Measurements from ENCODE around the gene C19orf25. TPM values are rescaled to one million over a fixed set of nuclear protein-coding genes. Genes with fewer than 3 reads are reported as not detected.

Gene C19orf25
- total and polyA plus RNA-seq, 9 of the 15 experiments (the other 6 are each of a cell fraction or from before 2014, with no cell fraction given) = 0.79 to 96.0 (median 36.1) TPM

DNA sequence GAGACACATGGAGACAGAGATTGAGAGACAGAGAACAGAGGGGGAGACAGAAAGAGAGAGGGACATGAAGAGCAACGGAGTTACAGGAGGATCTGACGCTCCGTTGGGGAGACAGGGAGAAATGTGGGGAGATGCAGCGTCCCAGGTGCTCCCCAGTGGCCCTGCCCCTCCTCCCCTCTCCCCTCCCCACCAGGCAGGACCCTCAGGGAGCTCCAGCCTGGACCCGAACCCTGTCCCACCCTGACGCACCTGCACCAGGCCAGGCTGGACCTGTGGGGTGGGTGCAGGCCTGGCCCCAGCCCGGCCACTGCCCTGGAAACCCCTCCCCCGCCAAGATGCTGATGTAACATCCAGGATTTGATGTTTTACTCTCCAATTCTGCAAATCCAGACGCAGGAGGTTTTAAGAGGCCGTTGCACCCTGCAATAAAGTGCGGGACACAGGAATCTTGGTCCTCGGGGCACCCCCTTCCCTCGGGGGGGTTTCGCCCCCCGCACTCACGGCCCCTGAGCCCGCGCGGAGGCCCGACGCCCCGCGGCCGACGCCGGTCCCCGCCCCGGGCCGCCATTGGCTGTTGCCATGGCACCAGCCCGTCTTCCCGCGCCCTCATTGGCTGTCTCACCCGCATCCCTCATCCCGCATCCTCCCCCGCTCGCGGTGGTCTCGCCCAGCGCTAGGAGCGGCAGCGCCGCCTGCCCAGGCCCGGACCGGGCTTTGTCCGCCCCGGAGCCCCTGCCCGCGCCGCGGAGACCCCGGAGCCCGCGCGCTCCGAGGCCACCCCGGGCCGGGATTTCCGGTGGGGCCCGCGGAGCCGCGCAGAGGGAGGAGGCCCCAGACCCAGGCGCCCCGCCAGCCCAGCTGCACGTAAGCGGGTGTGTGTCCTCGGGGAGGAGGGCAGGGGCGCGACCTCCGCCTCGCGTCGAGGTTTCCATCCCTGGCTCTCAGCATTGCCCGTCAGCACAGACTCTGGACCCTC is 29.3 kb downstream of the C19orf25 start, which contains the start of gene APC2:
TSS of gene APC2 (plus strand) at position 655 of the 976 bp plus-strand sequence. CDS start 2,881 bp downstream, outside the sequence.
- no peaks in the 10 kb centered on the region for H3K9me1 ChIP-seq (ENCODE audit: control insufficient read depth, insufficient read depth, low read length)
- peak; percentile 69 to 96 (median 94) for DNase-seq (ENCODE audit: extremely low read depth in 1 of 4, low spot score in 3 of 4)
- peak; percentile 53 for ATAC-seq
- H3K4me2 ChIP-seq (ENCODE audit: insufficient read depth, low read length) = no peak within 1 kb of the TSS
- no peak within 1 kb of the TSS for H3K27ac ChIP-seq (ENCODE audit: extremely low read depth, low read depth, low read length)
- no peaks in the 10 kb centered on the region for H3K79me2 ChIP-seq (ENCODE audit: control insufficient read depth, insufficient read depth, low read length)
- intact Hi-C loops (cut with micrococcal nuclease) = loop anchor here (10.0 kb wide), 1 partner anchor 175 kb away; the partner anchor contains the start of gene FAM174C
- H3K36me3 ChIP-seq (ENCODE audit: control insufficient read depth, insufficient read depth, low read length) = no peaks in the 10 kb centered on the region
- H3K27me3 ChIP-seq (ENCODE audit: control insufficient read depth in 2 of 2, insufficient read depth in 2 of 2, low read length in 2 of 2) = peaks cover 0 to 12% of the 10 kb centered on the region in 2 experiments; a peak in 1 of 5 replicates
- in situ Hi-C loops (cut with MboI) = no loop called here
- CTCF ChIA-PET (ENCODE audit: low intra/inter-chr PET ratio) = interaction anchor here (0.5 to 0.6 kb wide), 2 partner anchors 468 to 488 kb away, joined by 3 to 6 read pairs; no protein-coding TSS in a partner anchor
- H4K20me1 ChIP-seq (replicated peaks; ENCODE audit: control insufficient read depth, insufficient read depth, low read length) = peaks cover 17% of the 10 kb centered on the region; the same call in 1 of the 2 replicates
- FAIRE-seq = no peak
- no peak within 1 kb of the TSS for H3K9ac ChIP-seq (ENCODE audit: insufficient read depth in 1 of 2, low read depth in 2 of 2, low read length in 2 of 2)
- H3K9me3 ChIP-seq (replicated peaks; ENCODE audit: control insufficient read depth, insufficient read depth, low read depth, low read length) = no peaks in the 10 kb centered on the region
- POLR2A ChIA-PET = interaction anchor here (1.2 to 1.5 kb wide), 2 partner anchors 10 to 180 kb away, joined by 3 to 5 read pairs; partner anchors contain the start of gene CIRBP
- 3% methylated on average over 44 of the region's 74 CpGs for WGBS (ENCODE audit: insufficient coverage, low coverage, missing lambda C conversion rate)
- H3K4me3 ChIP-seq = no peak within 1 kb of the TSS
- no TSS peak for BruUV-seq (replicated peaks)
- H3K4me1 ChIP-seq (replicated peaks in 1 of 2; ENCODE audit: control insufficient read depth in 2 of 2, insufficient read depth in 2 of 2, low read length in 2 of 2) = peaks cover 0 to 74% of the 10 kb centered on the region in 2 experiments; a peak in 4 of 5 replicates
- no peak within 1 kb of the TSS for H2AFZ ChIP-seq (ENCODE audit: low read depth, low read length)
- TF ChIP-seq HDAC6 (IDR thresholded peaks at IDR 0.05; ENCODE audit: low read depth, low read length) (no peak), FUS (optimal IDR thresholded peaks at IDR 0.05; ENCODE audit: low read depth, low read length) (no peak), MTA3 (IDR thresholded peaks at IDR 0.05; ENCODE audit: borderline replicate concordance) (peak; percentile 16; the same call in 1 of the 2 replicates), ETS2 (tag; IDR thresholded peaks at IDR 0.05; ENCODE audit: borderline replicate concordance, poor library complexity, severe bottlenecking) (no peak), SETDB1 (IDR thresholded peaks at IDR 0.05; ENCODE audit: low read length) (no peak), CBFA2T2 (conservative IDR thresholded peaks at IDR 0.05) (no peak), SNIP1 (IDR thresholded peaks at IDR 0.05; ENCODE audit: low read depth) (no peak), TGIF2 (CRISPR knock-in tag; IDR thresholded peaks at IDR 0.05) (no peak), DPF2 (IDR thresholded peaks at IDR 0.05) (no peak), HMGN3 (IDR thresholded peaks at IDR 0.05; ENCODE audit: borderline replicate concordance, extremely low read depth, insufficient read length, low read depth, low read length) (peak; percentile 37), RFX1 (IDR thresholded peaks at IDR 0.05) (peak; percentile 81; the same call in 1 of the 2 replicates), RAD21 (CRISPR knock-in tag; conservative IDR thresholded peaks at IDR 0.05 in 1 of 2, IDR thresholded peaks at IDR 0.05 in 1 of 2) (no peak), ESRRA (IDR thresholded peaks at IDR 0.05; ENCODE audit: borderline replicate concordance, low read depth) (no peak)
- TF ChIP-seq, protein P1, sequence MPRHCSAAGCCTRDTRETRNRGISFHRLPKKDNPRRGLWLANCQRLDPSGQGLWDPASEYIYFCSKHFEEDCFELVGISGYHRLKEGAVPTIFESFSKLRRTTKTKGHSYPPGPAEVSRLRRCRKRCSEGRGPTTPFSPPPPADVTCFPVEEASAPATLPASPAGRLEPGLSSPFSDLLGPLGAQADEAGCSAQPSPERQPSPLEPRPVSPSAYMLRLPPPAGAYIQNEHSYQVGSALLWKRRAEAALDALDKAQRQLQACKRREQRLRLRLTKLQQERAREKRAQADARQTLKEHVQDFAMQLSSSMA (CRISPR knock-in tag; IDR thresholded peaks at IDR 0.05) = no peak
- TF ChIP-seq, protein P2, sequence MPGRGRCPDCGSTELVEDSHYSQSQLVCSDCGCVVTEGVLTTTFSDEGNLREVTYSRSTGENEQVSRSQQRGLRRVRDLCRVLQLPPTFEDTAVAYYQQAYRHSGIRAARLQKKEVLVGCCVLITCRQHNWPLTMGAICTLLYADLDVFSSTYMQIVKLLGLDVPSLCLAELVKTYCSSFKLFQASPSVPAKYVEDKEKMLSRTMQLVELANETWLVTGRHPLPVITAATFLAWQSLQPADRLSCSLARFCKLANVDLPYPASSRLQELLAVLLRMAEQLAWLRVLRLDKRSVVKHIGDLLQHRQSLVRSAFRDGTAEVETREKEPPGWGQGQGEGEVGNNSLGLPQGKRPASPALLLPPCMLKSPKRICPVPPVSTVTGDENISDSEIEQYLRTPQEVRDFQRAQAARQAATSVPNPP (IDR thresholded peaks at IDR 0.05; ENCODE audit: borderline replicate concordance, insufficient read depth, insufficient read length) = no peak

Measured in K562 (cell line).